ENCODE results near the gene CNOT3.

Gene CNOT3

GRCh38 chr19:54109651-54110050, 27.9 kb upstream of the CNOT3 start:
- no peak for DNase-seq (ENCODE audit: low read depth, low spot score)
- peaks cover 75% of the 10 kb centered on the region for H3K36me3 ChIP-seq (ENCODE audit: insufficient read depth, insufficient read length, low read length)

GRCh38 chr19:54114340-54115108, 23.0 kb upstream of the CNOT3 start:
- no peak for DNase-seq (ENCODE audit: low read depth, low spot score)
- Histone ChIP-seq H3K36me3 (ENCODE audit: insufficient read depth, insufficient read length, low read length) (peaks cover 50% of the 10 kb centered on the region), H3K4me3 (ENCODE audit: insufficient read length, low read depth) (peak overlapping the region; percentile 71), H3K4me1 (ENCODE audit: insufficient read depth, insufficient read length) (no peaks in the 10 kb centered on the region), H3K27me3 (ENCODE audit: insufficient read depth, insufficient read length) (no peaks in the 10 kb centered on the region), H3K9ac (ENCODE audit: insufficient read length, low read depth) (peak overlapping the region; percentile 91), H3K9me3 (ENCODE audit: insufficient read depth, low read length) (no peaks in the 10 kb centered on the region)
- no peak for TF ChIP-seq ZNF274 (IDR thresholded peaks at IDR 0.05; ENCODE audit: low read depth, low read length)
- no peak for TF ChIP-seq YY1 (IDR thresholded peaks at IDR 0.05; ENCODE audit: insufficient read depth, insufficient read length)
- TF ChIP-seq SUZ12 (IDR thresholded peaks at IDR 0.05; ENCODE audit: extremely low read depth, insufficient read depth, insufficient read length) = no peak

More at GRCh38 chr19:54109651-54110050, 27.9 kb upstream of the CNOT3 start:
- Histone ChIP-seq H3K27me3 (ENCODE audit: insufficient read depth, insufficient read length) (no peaks in the 10 kb centered on the region), H3K9ac (ENCODE audit: insufficient read length, low read depth) (no peak overlapping the region), H3K4me3 (ENCODE audit: insufficient read length, low read depth) (no peak overlapping the region), H3K9me3 (ENCODE audit: insufficient read depth, low read length) (no peaks in the 10 kb centered on the region), H3K4me1 (ENCODE audit: insufficient read depth, insufficient read length) (peaks cover 2% of the 10 kb centered on the region)
- TF ChIP-seq YY1 (IDR thresholded peaks at IDR 0.05; ENCODE audit: insufficient read depth, insufficient read length) = no peak
- TF ChIP-seq SUZ12 (IDR thresholded peaks at IDR 0.05; ENCODE audit: extremely low read depth, insufficient read depth, insufficient read length) = no peak
- no peak for TF ChIP-seq ZNF274 (IDR thresholded peaks at IDR 0.05; ENCODE audit: low read depth, low read length)

- peak; percentile 93 for DNase-seq (ENCODE audit: low read depth, low spot score)
- Histone ChIP-seq H3K9ac (ENCODE audit: insufficient read length, low read depth) (peak within 1 kb of the TSS; percentile 91), H3K4me3 (ENCODE audit: insufficient read length, low read depth) (peak within 1 kb of the TSS; percentile 71), H3K27me3 (ENCODE audit: insufficient read depth, insufficient read length) (no peaks in the 10 kb centered on the region), H3K4me1 (ENCODE audit: insufficient read depth, insufficient read length) (no peaks in the 10 kb centered on the region), H3K36me3 (ENCODE audit: insufficient read depth, insufficient read length, low read length) (peaks cover 50% of the 10 kb centered on the region), H3K9me3 (ENCODE audit: insufficient read depth, low read length) (no peaks in the 10 kb centered on the region)
- TF ChIP-seq YY1 (IDR thresholded peaks at IDR 0.05; ENCODE audit: insufficient read depth, insufficient read length) (peak; percentile 7), SUZ12 (IDR thresholded peaks at IDR 0.05; ENCODE audit: extremely low read depth, insufficient read depth, insufficient read length) (no peak)
Observed at GRCh38 chr19:54115109-54116063, 22.2 kb upstream of the CNOT3 start, which contains the start of the genes PRPF31 and TFPT. Gene PRPF31, plus strand, starts transcription at chr19:54115754. Its CDS starts 2,525 bp downstream, at chr19:54118279. Gene TFPT, minus strand, starts transcription at chr19:54115657. Its CDS starts 388 bp downstream, at chr19:54115269.

GRCh38 chr19:54121259-54121658, 16.3 kb upstream of the CNOT3 start:
- Histone ChIP-seq H3K9me3 (ENCODE audit: insufficient read depth, low read length) (no peaks in the 10 kb centered on the region), H3K9ac (ENCODE audit: insufficient read length, low read depth) (no peak overlapping the region), H3K4me1 (ENCODE audit: insufficient read depth, insufficient read length) (no peaks in the 10 kb centered on the region), H3K36me3 (ENCODE audit: insufficient read depth, insufficient read length, low read length) (peaks cover 81% of the 10 kb centered on the region), H3K27me3 (ENCODE audit: insufficient read depth, insufficient read length) (no peaks in the 10 kb centered on the region), H3K4me3 (ENCODE audit: insufficient read length, low read depth) (no peak overlapping the region)
- DNase-seq (ENCODE audit: low read depth, low spot score) = no peak
- TF ChIP-seq ZNF274 (IDR thresholded peaks at IDR 0.05; ENCODE audit: low read depth, low read length) = no peak
- TF ChIP-seq SUZ12 (IDR thresholded peaks at IDR 0.05; ENCODE audit: extremely low read depth, insufficient read depth, insufficient read length) = no peak
- TF ChIP-seq YY1 (IDR thresholded peaks at IDR 0.05; ENCODE audit: insufficient read depth, insufficient read length) = no peak

- H3K4me3 ChIP-seq (ENCODE audit: insufficient read length, low read depth) = no peak overlapping the region
- H3K36me3 ChIP-seq (ENCODE audit: insufficient read depth, insufficient read length, low read length) = peaks cover 85% of the 10 kb centered on the region
Observed at GRCh38 chr19:54123682-54124081, 13.9 kb upstream of the CNOT3 start.

GRCh38 chr19:54124393-54124792, 13.2 kb upstream of the CNOT3 start:
- TF ChIP-seq SUZ12 (IDR thresholded peaks at IDR 0.05; ENCODE audit: extremely low read depth, insufficient read depth, insufficient read length) (no peak), YY1 (IDR thresholded peaks at IDR 0.05; ENCODE audit: insufficient read depth, insufficient read length) (no peak), ZNF274 (IDR thresholded peaks at IDR 0.05; ENCODE audit: low read depth, low read length) (no peak)
- peaks cover 86% of the 10 kb centered on the region for H3K36me3 ChIP-seq (ENCODE audit: insufficient read depth, insufficient read length, low read length)

More at GRCh38 chr19:54123682-54124081, 13.9 kb upstream of the CNOT3 start:
- TF ChIP-seq YY1 (IDR thresholded peaks at IDR 0.05; ENCODE audit: insufficient read depth, insufficient read length) = no peak
- TF ChIP-seq SUZ12 (IDR thresholded peaks at IDR 0.05; ENCODE audit: extremely low read depth, insufficient read depth, insufficient read length) = no peak
- no peak for TF ChIP-seq ZNF274 (IDR thresholded peaks at IDR 0.05; ENCODE audit: low read depth, low read length)
- H3K27me3 ChIP-seq (ENCODE audit: insufficient read depth, insufficient read length) = no peaks in the 10 kb centered on the region
- H3K9me3 ChIP-seq (ENCODE audit: insufficient read depth, low read length) = no peaks in the 10 kb centered on the region
- no peaks in the 10 kb centered on the region for H3K4me1 ChIP-seq (ENCODE audit: insufficient read depth, insufficient read length)
- no peak overlapping the region for H3K9ac ChIP-seq (ENCODE audit: insufficient read length, low read depth)
- DNase-seq (ENCODE audit: low read depth, low spot score) = no peak

More at GRCh38 chr19:54124393-54124792, 13.2 kb upstream of the CNOT3 start:
- no peak overlapping the region for H3K9ac ChIP-seq (ENCODE audit: insufficient read length, low read depth)
- no peaks in the 10 kb centered on the region for H3K9me3 ChIP-seq (ENCODE audit: insufficient read depth, low read length)
- no peak overlapping the region for H3K4me3 ChIP-seq (ENCODE audit: insufficient read length, low read depth)
- no peak for DNase-seq (ENCODE audit: low read depth, low spot score)
- H3K4me1 ChIP-seq (ENCODE audit: insufficient read depth, insufficient read length) = no peaks in the 10 kb centered on the region
- H3K27me3 ChIP-seq (ENCODE audit: insufficient read depth, insufficient read length) = no peaks in the 10 kb centered on the region

Data from NT2/D1 (cell line).